ENCODE results near the gene KCNIP1.

The KCNIP1 gene

GRCh38 chr5:170508660-170509347 lies 5.0 kb downstream of the KCNIP1 start:
- DNase-seq (ENCODE audit: low spot score) = peak; percentile 82

GRCh38 chr5:170509348-170509660 lies 5.5 kb downstream of the KCNIP1 start:
- DNase-seq (ENCODE audit: low spot score) = no peak

GRCh38 chr5:170510126-170510525 lies 6.3 kb downstream of the KCNIP1 start:
- DNase-seq (ENCODE audit: low spot score) = no peak

- DNase-seq (ENCODE audit: low spot score) = no peak
These were observed 6.7 kb downstream of the KCNIP1 start for GRCh38 chr5:170510559-170510958.

GRCh38 chr5:170511551-170512258 lies 7.9 kb downstream of the KCNIP1 start:
- no peak for DNase-seq (ENCODE audit: low spot score)

GRCh38 chr5:170513856-170514525 lies 10.2 kb downstream of the KCNIP1 start:
- no peak for DNase-seq (ENCODE audit: low spot score)

GRCh38 chr5:170517411-170517810 lies 13.6 kb downstream of the KCNIP1 start:
- DNase-seq (ENCODE audit: low spot score) = no peak

GRCh38 chr5:170518277-170518676 lies 14.5 kb downstream of the KCNIP1 start:
- no peak for DNase-seq (ENCODE audit: low spot score)

GRCh38 chr5:170519549-170519948 lies 15.7 kb downstream of the KCNIP1 start:
- no peak for DNase-seq (ENCODE audit: low spot score)

- no peak for DNase-seq (ENCODE audit: low spot score)
These were observed 16.6 kb downstream of the KCNIP1 start for GRCh38 chr5:170520372-170520771.

- DNase-seq (ENCODE audit: low spot score) = peak; percentile 99
These were observed 18.7 kb downstream of the KCNIP1 start for GRCh38 chr5:170522211-170523141.

- DNase-seq (ENCODE audit: low spot score) = peak; percentile 62
These were observed 19.3 kb downstream of the KCNIP1 start for GRCh38 chr5:170523142-170523551.

GRCh38 chr5:170523830-170524229 lies 20.0 kb downstream of the KCNIP1 start:
- DNase-seq (ENCODE audit: low spot score) = no peak

GRCh38 chr5:170524576-170524975 lies 20.8 kb downstream of the KCNIP1 start:
- DNase-seq (ENCODE audit: low spot score) = no peak

GRCh38 chr5:170525470-170526211 lies 21.8 kb downstream of the KCNIP1 start:
- DNase-seq (ENCODE audit: low spot score) = no peak

GRCh38 chr5:170527991-170528390 lies 24.2 kb downstream of the KCNIP1 start:
- no peak for DNase-seq (ENCODE audit: low spot score)

- DNase-seq (ENCODE audit: low spot score) = no peak
These were observed 25.2 kb downstream of the KCNIP1 start for GRCh38 chr5:170528976-170529375.

- no peak for DNase-seq (ENCODE audit: low spot score)
These were observed 29.1 kb downstream of the KCNIP1 start for GRCh38 chr5:170532935-170533334.

GRCh38 chr5:170533383-170533782 lies 29.6 kb downstream of the KCNIP1 start:
- no peak for DNase-seq (ENCODE audit: low spot score)

- DNase-seq (ENCODE audit: low spot score) = peak; percentile 45
These were observed 30.4 kb downstream of the KCNIP1 start for GRCh38 chr5:170534177-170534576.

GRCh38 chr5:170534941-170535340 lies 31.1 kb downstream of the KCNIP1 start:
- DNase-seq (ENCODE audit: low spot score) = no peak

All from kidney tubule cell (primary cell).